HL-60 (cell line): Measurements from ENCODE around the gene GSTO2.

Experiments
- DNase-seq, 2 experiments: peaks; one replicate each; pipeline ENCODE4 v3.0.0-alpha.2; 2010 to 2020; ENCODE audit warnings: low read depth in 1 of 2, low spot score in 1 of 2
- H3K27ac ChIP-seq: fragments of 250-450 bp; sonication (Bioruptor Pico); replicated peaks from 2 replicates; pipeline ENCODE4 v1.5.1; 2020; ENCODE audit warnings: mild to moderate bottlenecking, moderate library complexity
- H3K27me3 ChIP-seq: fragments of 250-450 bp; sonication (Bioruptor Pico); 2 replicates; pipeline ENCODE4 v1.5.1; 2021; ENCODE audit warnings: mild to moderate bottlenecking, moderate library complexity; ENCODE audit not compliant: insufficient read depth, poor library complexity, severe bottlenecking
- H3K4me3 ChIP-seq: replicated peaks from 2 replicates; pipeline ENCODE4 v1.5.1; 2011; ENCODE audit warnings: mild to moderate bottlenecking, control low read depth, low read length; ENCODE audit not compliant: insufficient read depth
- GABPA ChIP-seq: IDR thresholded peaks from 2 replicates; pipeline ENCODE4 v1.6.1; 2012; ENCODE audit warnings: low read depth
- POLR2AphosphoS5 ChIP-seq: IDR thresholded peaks from 2 replicates; pipeline ENCODE4 v1.6.1; 2012; ENCODE audit warnings: low read depth
- SPI1 ChIP-seq: IDR thresholded peaks from 2 replicates; pipeline ENCODE4 v1.6.1; 2012; ENCODE audit warnings: low read depth, mild to moderate bottlenecking, borderline replicate concordance
- TF ChIP-seq, protein P1 (sequence below): IDR thresholded peaks from one replicate; pipeline ENCODE4 v1.5.1; 2011; ENCODE audit warnings: low read length, control low read depth, inconsistent platforms; ENCODE audit not compliant: insufficient read depth
- TF ChIP-seq, protein P2 (sequence below): IDR thresholded peaks from 2 replicates; pipeline ENCODE4 v1.6.1; 2012; ENCODE audit warnings: low read depth; ENCODE audit not compliant: insufficient replicate concordance

GSTO2 gene

DNA sequence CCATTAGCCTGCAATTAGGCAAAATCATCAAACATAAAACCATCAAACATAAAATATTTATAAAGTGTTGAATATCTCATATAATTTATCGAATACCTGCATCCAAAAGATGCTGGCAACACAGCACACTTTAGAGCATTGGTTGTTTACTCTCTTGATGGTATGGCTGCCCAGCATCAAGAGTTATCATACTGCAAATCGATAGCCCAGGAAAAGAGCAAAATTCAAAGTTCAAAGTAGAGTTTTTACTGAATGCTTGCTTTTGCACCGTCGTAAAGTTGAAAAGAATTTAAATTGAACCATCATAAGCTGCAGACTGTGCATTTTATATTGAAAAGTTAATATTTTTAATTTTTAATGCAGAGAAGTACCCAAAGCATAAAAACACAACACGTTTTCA is 4.2 kb upstream of the GSTO2 start:
- no peak overlapping the region for H3K27ac ChIP-seq
- TF ChIP-seq GABPA (no peak), SPI1 (no peak), POLR2AphosphoS5 (no peak)
- TF ChIP-seq, protein P1, sequence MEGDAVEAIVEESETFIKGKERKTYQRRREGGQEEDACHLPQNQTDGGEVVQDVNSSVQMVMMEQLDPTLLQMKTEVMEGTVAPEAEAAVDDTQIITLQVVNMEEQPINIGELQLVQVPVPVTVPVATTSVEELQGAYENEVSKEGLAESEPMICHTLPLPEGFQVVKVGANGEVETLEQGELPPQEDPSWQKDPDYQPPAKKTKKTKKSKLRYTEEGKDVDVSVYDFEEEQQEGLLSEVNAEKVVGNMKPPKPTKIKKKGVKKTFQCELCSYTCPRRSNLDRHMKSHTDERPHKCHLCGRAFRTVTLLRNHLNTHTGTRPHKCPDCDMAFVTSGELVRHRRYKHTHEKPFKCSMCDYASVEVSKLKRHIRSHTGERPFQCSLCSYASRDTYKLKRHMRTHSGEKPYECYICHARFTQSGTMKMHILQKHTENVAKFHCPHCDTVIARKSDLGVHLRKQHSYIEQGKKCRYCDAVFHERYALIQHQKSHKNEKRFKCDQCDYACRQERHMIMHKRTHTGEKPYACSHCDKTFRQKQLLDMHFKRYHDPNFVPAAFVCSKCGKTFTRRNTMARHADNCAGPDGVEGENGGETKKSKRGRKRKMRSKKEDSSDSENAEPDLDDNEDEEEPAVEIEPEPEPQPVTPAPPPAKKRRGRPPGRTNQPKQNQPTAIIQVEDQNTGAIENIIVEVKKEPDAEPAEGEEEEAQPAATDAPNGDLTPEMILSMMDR: no peak
- TF ChIP-seq, protein P2, sequence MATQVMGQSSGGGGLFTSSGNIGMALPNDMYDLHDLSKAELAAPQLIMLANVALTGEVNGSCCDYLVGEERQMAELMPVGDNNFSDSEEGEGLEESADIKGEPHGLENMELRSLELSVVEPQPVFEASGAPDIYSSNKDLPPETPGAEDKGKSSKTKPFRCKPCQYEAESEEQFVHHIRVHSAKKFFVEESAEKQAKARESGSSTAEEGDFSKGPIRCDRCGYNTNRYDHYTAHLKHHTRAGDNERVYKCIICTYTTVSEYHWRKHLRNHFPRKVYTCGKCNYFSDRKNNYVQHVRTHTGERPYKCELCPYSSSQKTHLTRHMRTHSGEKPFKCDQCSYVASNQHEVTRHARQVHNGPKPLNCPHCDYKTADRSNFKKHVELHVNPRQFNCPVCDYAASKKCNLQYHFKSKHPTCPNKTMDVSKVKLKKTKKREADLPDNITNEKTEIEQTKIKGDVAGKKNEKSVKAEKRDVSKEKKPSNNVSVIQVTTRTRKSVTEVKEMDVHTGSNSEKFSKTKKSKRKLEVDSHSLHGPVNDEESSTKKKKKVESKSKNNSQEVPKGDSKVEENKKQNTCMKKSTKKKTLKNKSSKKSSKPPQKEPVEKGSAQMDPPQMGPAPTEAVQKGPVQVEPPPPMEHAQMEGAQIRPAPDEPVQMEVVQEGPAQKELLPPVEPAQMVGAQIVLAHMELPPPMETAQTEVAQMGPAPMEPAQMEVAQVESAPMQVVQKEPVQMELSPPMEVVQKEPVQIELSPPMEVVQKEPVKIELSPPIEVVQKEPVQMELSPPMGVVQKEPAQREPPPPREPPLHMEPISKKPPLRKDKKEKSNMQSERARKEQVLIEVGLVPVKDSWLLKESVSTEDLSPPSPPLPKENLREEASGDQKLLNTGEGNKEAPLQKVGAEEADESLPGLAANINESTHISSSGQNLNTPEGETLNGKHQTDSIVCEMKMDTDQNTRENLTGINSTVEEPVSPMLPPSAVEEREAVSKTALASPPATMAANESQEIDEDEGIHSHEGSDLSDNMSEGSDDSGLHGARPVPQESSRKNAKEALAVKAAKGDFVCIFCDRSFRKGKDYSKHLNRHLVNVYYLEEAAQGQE: no peak
- no peak for DNase-seq
- no peak overlapping the region for H3K4me3 ChIP-seq
- no peaks in the 10 kb centered on the region for H3K27me3 ChIP-seq

DNA sequence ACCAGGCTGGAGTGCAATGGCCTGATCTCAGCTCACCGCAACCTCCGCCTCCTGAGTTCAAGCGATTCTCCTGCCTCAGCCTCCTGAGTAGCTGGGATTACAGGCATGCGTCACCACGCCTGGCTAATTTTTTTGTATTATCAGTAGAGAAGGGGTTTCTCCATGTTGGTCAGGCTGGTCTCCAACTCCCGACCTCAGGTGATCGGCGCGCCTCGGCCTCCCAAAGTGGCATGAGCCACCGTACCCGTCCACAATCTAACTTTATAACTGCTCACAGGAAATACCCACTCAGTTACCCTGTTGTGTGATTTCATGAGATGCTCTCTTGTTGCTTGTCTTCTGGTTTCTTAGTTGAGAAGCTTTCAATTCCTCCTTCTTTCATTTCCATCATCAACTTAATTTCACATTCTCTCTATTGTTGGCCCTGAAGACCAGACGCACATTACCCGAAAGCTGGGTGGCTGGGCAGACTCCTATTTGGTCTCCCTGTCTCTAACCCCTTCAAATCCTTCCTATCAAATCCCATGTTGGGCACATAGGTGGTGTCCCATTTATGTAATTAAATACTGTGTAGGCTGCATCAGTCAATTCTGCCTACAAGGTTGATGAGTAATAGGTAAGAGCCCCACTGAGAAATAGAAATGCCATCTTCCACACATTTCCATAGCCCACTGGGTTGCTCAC is 1.1 kb upstream of the GSTO2 start:
- Histone ChIP-seq H3K4me3 (peak overlapping the region; percentile 89), H3K27ac (no peak overlapping the region; the same call in 1 of the 2 replicates), H3K27me3 (no peaks in the 10 kb centered on the region)
- no peak for TF ChIP-seq SPI1
- no peak for TF ChIP-seq POLR2AphosphoS5
- TF ChIP-seq, protein P2: no peak
- TF ChIP-seq GABPA: no peak
- TF ChIP-seq, protein P1: no peak
- DNase-seq: no peak

DNA sequence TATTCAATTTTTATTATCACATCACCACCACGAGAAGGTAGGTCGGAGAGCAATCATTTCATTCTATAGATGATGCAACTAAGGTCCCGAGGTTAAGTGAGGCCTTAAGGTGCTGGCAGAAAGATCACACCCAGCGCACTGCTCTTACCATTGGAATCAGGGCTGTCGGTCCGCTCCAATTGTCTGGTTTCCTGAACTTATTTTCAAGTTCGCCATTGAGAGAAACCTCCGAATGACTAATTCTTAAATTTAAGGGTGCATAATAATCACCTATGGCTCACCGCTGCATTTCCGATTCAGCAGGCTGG is 625 bp upstream of the GSTO2 start:
- H3K27ac ChIP-seq: peak overlapping the region; percentile 78
- H3K4me3 ChIP-seq: peak overlapping the region; percentile 89
- DNase-seq: no peak
- H3K27me3 ChIP-seq: no peaks in the 10 kb centered on the region
- TF ChIP-seq, protein P1: no peak
- no peak for TF ChIP-seq SPI1
- TF ChIP-seq, protein P2: no peak
